ENCODE results near the gene GEMIN2.
"Not testable (repeated sequence)": the region's sequence is repeated elsewhere in the genome, so short reads cannot be mapped to it uniquely, and the experiment has no call there.

GEMIN2 gene

GRCh38 chr14:39114073-39114838 lies at the start of gene GEMIN2:
TSS of gene GEMIN2 (plus strand) at chr14:39114323. CDS start at chr14:39114339, 16 bp downstream.
- peak; percentile 91 for DNase-seq (ENCODE audit: low spot score)
- in situ Hi-C loops (cut with MboI; ENCODE audit: low pct_unique_long_range_greater_than_20kb, low sequenced_read_pairs, unreplicated experiment) = no loop called here

GRCh38 chr14:39069169-39069805 lies 44.8 kb upstream of the GEMIN2 start:
- in situ Hi-C loops (cut with MboI; ENCODE audit: low pct_unique_long_range_greater_than_20kb, low sequenced_read_pairs, unreplicated experiment); DNase-seq (ENCODE audit: low spot score): not testable (repeated sequence)

More at GRCh38 chr14:39114073-39114838, at the start of gene GEMIN2:
- no peak for TF ChIP-seq CTCF (IDR thresholded peaks at IDR 0.05; ENCODE audit: extremely low read depth, insufficient read depth, missing control alignments)

GRCh38 chr14:39069923-39070322 lies 44.2 kb upstream of the GEMIN2 start:
- TF ChIP-seq CTCF (IDR thresholded peaks at IDR 0.05; ENCODE audit: extremely low read depth, insufficient read depth, missing control alignments) = no peak
- in situ Hi-C loops (cut with MboI; ENCODE audit: low pct_unique_long_range_greater_than_20kb, low sequenced_read_pairs, unreplicated experiment) = no loop called here

GRCh38 chr14:39071096-39071495 lies 43.0 kb upstream of the GEMIN2 start:
- no peak for TF ChIP-seq CTCF (IDR thresholded peaks at IDR 0.05; ENCODE audit: extremely low read depth, insufficient read depth, missing control alignments)
- in situ Hi-C loops (cut with MboI; ENCODE audit: low pct_unique_long_range_greater_than_20kb, low sequenced_read_pairs, unreplicated experiment) = no loop called here
- DNase-seq (ENCODE audit: low spot score) = no peak

More at GRCh38 chr14:39069923-39070322, 44.2 kb upstream of the GEMIN2 start:
- no peak for DNase-seq (ENCODE audit: low spot score)

- no peak for DNase-seq (ENCODE audit: low spot score)
- in situ Hi-C loops (cut with MboI; ENCODE audit: low pct_unique_long_range_greater_than_20kb, low sequenced_read_pairs, unreplicated experiment) = no loop called here
- no peak for TF ChIP-seq CTCF (IDR thresholded peaks at IDR 0.05; ENCODE audit: extremely low read depth, insufficient read depth, missing control alignments)
Measured at GRCh38 chr14:39080886-39081285, 33.2 kb upstream of the GEMIN2 start.

GRCh38 chr14:39083127-39083526 lies 31.0 kb upstream of the GEMIN2 start:
- no peak for TF ChIP-seq CTCF (IDR thresholded peaks at IDR 0.05; ENCODE audit: extremely low read depth, insufficient read depth, missing control alignments)
- in situ Hi-C loops (cut with MboI; ENCODE audit: low pct_unique_long_range_greater_than_20kb, low sequenced_read_pairs, unreplicated experiment) = no loop called here
- no peak for DNase-seq (ENCODE audit: low spot score)

- no peak for TF ChIP-seq CTCF (IDR thresholded peaks at IDR 0.05; ENCODE audit: extremely low read depth, insufficient read depth, missing control alignments)
- in situ Hi-C loops (cut with MboI; ENCODE audit: low pct_unique_long_range_greater_than_20kb, low sequenced_read_pairs, unreplicated experiment) = no loop called here
- DNase-seq (ENCODE audit: low spot score) = no peak
Measured at GRCh38 chr14:39085933-39086332, 28.2 kb upstream of the GEMIN2 start.
